ENCODE data around the gene EMILIN3. TPM values are rescaled to one million over a fixed set of nuclear protein-coding genes. Genes with fewer than 3 reads are reported as not detected.

Gene EMILIN3
- total and polyA plus RNA-seq, 2 of the 8 experiments (the other 6 are each of a cell fraction or from before 2014, with no cell fraction given) = 3.8 to 5.2 TPM

- ChIA-PET POLR2A (ENCODE audit: partially characterized antibody) (interaction anchor here (0.8 kb wide), 1 partner anchor 26 kb away, joined by 3 read pairs; no protein-coding TSS in a partner anchor), CTCF (ENCODE audit: partially characterized antibody) (interaction anchor here (0.6 to 3.5 kb wide), 5 partner anchors 29 to 426 kb away, joined by 3 to 16 read pairs (median 4); partner anchors contain the start of gene LPIN3)
- Histone ChIP-seq H3K23me2 (ENCODE audit: low read depth, low read length) (no peaks in the 10 kb centered on the region), H3K79me2 (ENCODE audit: control insufficient read depth in 1 of 2, insufficient read depth in 2 of 2, low read length in 2 of 2) (no peaks in the 10 kb centered on the region), H2BK120ac (replicated peaks; ENCODE audit: low read depth, low read length) (no peak overlapping the region), H3K27me3 (replicated peaks in 1 of 4; ENCODE audit: control insufficient read depth in 3 of 4, extremely low read depth in 1 of 4, insufficient read depth in 3 of 4, low read length in 3 of 4) (no peaks in the 10 kb centered on the region), H3K9me3 (ENCODE audit: insufficient read depth in 2 of 2, low read depth in 1 of 2, low read length in 1 of 2) (no peaks in the 10 kb centered on the region), H2BK20ac (ENCODE audit: low read length) (no peak overlapping the region), H3K4me3 (ENCODE audit: extremely low read depth in 1 of 4, insufficient read depth in 2 of 4, low read depth in 3 of 4, low read length in 4 of 4) (no peak overlapping the region), H4K20me1 (replicated peaks in 1 of 2; ENCODE audit: control insufficient read depth in 1 of 2, insufficient read depth in 2 of 2, low read length in 2 of 2) (no peaks in the 10 kb centered on the region), H3K27ac (ENCODE audit: low read depth, low read length) (no peak overlapping the region), H4K5ac (ENCODE audit: insufficient read length, low read depth, low read length) (no peak overlapping the region), H3K9ac (replicated peaks in 1 of 4; ENCODE audit: extremely low read depth in 1 of 4, low read depth in 3 of 4, low read length in 3 of 4) (no peak overlapping the region), H2BK12ac (ENCODE audit: low read depth, low read length) (no peak overlapping the region), H3K79me1 (ENCODE audit: low read depth, low read length) (no peaks in the 10 kb centered on the region; the same call in 1 of the 2 replicates), H3K14ac (ENCODE audit: insufficient read length) (no peak overlapping the region), H4K8ac (ENCODE audit: extremely low read depth, insufficient read depth, low read length) (no peak overlapping the region; the same call in 1 of the 2 replicates), H2BK15ac (ENCODE audit: low read length) (no peak overlapping the region), H3K4me2 (ENCODE audit: insufficient read depth in 1 of 2, low read depth in 2 of 2, low read length in 2 of 2) (no peak overlapping the region), H3K36me3 (ENCODE audit: control insufficient read depth in 2 of 4, insufficient read depth in 4 of 4, low read length in 3 of 4) (no peaks in the 10 kb centered on the region), H3K4ac (replicated peaks; ENCODE audit: insufficient read length, low read depth, low read length) (no peak overlapping the region), H3K56ac (replicated peaks; ENCODE audit: insufficient read length, low read depth, low read length) (no peak overlapping the region), H4K91ac (replicated peaks; ENCODE audit: insufficient read length, low read length) (no peak overlapping the region), H2AK5ac (ENCODE audit: low read depth, low read length) (no peak overlapping the region), H3K23ac (ENCODE audit: insufficient read length) (no peak overlapping the region), H2AFZ (ENCODE audit: low read length) (no peak overlapping the region; the same call in 1 of the 2 replicates), H2BK5ac (ENCODE audit: low read depth, low read length) (no peak overlapping the region), H3K4me1 (replicated peaks in 1 of 4; ENCODE audit: control insufficient read depth in 3 of 4, insufficient read depth in 4 of 4, low read length in 3 of 4) (peaks cover 0 to 9% (median 6%) of the 10 kb centered on the region in 4 experiments; a peak in 5 of 7 replicates), H3K18ac (ENCODE audit: extremely low read depth, low read length) (no peak overlapping the region)
- DNase-seq (ENCODE audit: low read depth in 1 of 2, low spot score in 2 of 2) (no peak), FAIRE-seq (no peak)
- WGBS, 2 experiments (ENCODE audit: extremely low coverage in 1 of 2, insufficient coverage in 1 of 2, insufficient read length in 1 of 2, insufficient replicate concordance in 2 of 2, low coverage in 1 of 2, low lambda C conversion rate in 2 of 2, missing lambda C conversion rate in 1 of 2) = 100% methylated on average over 2 of the region's 2 CpGs; no CpG with 5 or more reads in 1 of the 2 experiments
- no peak for TF ChIP-seq JUND (IDR thresholded peaks at IDR 0.05; ENCODE audit: low read length)
- no peak for TF ChIP-seq SP1 (IDR thresholded peaks at IDR 0.05; ENCODE audit: low read depth, low read length)
- no peak for TF ChIP-seq TAF1 (IDR thresholded peaks at IDR 0.05; ENCODE audit: low read depth, low read length)
- no peak for TF ChIP-seq PHF8 (conservative IDR thresholded peaks at IDR 0.05; ENCODE audit: low read depth, low read length)
- TF ChIP-seq CTBP2 (IDR thresholded peaks at IDR 0.05; ENCODE audit: borderline replicate concordance, insufficient read depth, insufficient read length, low read length) = no peak
- no peak for TF ChIP-seq SUZ12 (IDR thresholded peaks at IDR 0.05; ENCODE audit: low read length)
- TF ChIP-seq TCF12 (IDR thresholded peaks at IDR 0.05; ENCODE audit: low read depth, low read length) = no peak
- TF ChIP-seq GABPA (IDR thresholded peaks at IDR 0.05; ENCODE audit: borderline replicate concordance, insufficient read depth, low read length) = no peak
- no peak for TF ChIP-seq EP300 (IDR thresholded peaks at IDR 0.05; ENCODE audit: borderline replicate concordance in 1 of 2, low read depth in 2 of 2, low read length in 2 of 2)
- no peak for TF ChIP-seq ASH2L (IDR thresholded peaks at IDR 0.05; ENCODE audit: low read length)
- TF ChIP-seq RAD21 (IDR thresholded peaks at IDR 0.05 in 1 of 2, conservative IDR thresholded peaks at IDR 0.05 in 1 of 2; ENCODE audit: low read depth in 2 of 2, low read length in 2 of 2) = no peak
- TF ChIP-seq ATF2 (IDR thresholded peaks at IDR 0.05; ENCODE audit: low read length) = no peak
Observed at GRCh38 chr20:41394081-41394480, 27.5 kb upstream of the EMILIN3 start.

Data from H1 (cell line).